OCI-LY3 (cell line): ENCODE results near the gene CAMTA1.

Experiments
- H2AFZ ChIP-seq: fragments of 200-600, 300-600 bp; shearing (Covaris generic); 2 replicates; pipeline ENCODE4 v1.6.0; 2014; ENCODE audit warnings: antibody characterized with exemption, low read depth, low read length
- H3K27ac ChIP-seq: fragments of 200-600, 300-600 bp; sonication (generic); 2 replicates; pipeline ENCODE4 v1.5.1; 2014; ENCODE audit warnings: mild to moderate bottlenecking, low read length, moderate library complexity, mixed read lengths
- H3K27me3 ChIP-seq: fragments of 200-600, 300-600 bp; sonication (generic); 2 replicates; pipeline ENCODE4 v1.6.1; 2014; ENCODE audit warnings: low read depth, low read length, mixed read lengths
- H3K36me3 ChIP-seq: fragments of 200-600, 300-600 bp; sonication (generic); replicated peaks from 2 replicates; pipeline ENCODE3; 2014; ENCODE audit warnings: low read depth, low read length, mixed read lengths
- H3K4me1 ChIP-seq: fragments of 300-600, 200-600 bp; sonication (generic); 2 replicates; pipeline ENCODE4 v1.6.1; 2014; ENCODE audit warnings: low read length, mixed read lengths
- H3K4me2 ChIP-seq: fragments of 200-600, 300-600 bp; sonication (generic); 2 replicates; pipeline ENCODE4 v1.6.1; 2014; ENCODE audit warnings: low read length, mixed read lengths
- H3K4me3 ChIP-seq: fragments of 300-600, 200-600 bp; sonication (generic); 2 replicates; pipeline ENCODE4 v1.5.1; 2014; ENCODE audit warnings: antibody characterized with exemption, mild to moderate bottlenecking, low read length, moderate library complexity
- H3K79me2 ChIP-seq: fragments of 300-600, 200-600 bp; shearing (Covaris generic); 2 replicates; pipeline ENCODE4 v1.6.1; 2014; ENCODE audit warnings: mild to moderate bottlenecking, low read length, mixed read lengths
- H3K9ac ChIP-seq: fragments of 300-600, 200-600 bp; shearing (Covaris generic); 2 replicates; pipeline ENCODE4 v1.6.0; 2014; ENCODE audit warnings: mild to moderate bottlenecking, low read length, moderate library complexity
- H3K9me3 ChIP-seq: fragments of 200-600, 300-600 bp; shearing (Covaris generic); 2 replicates; pipeline ENCODE4 v1.6.1; 2014; ENCODE audit warnings: low read length, mixed read lengths; ENCODE audit not compliant: insufficient read depth
- H4K20me1 ChIP-seq: fragments of 200-600, 300-600 bp; sonication (generic); 2 replicates; pipeline ENCODE4 v1.6.1; 2016; ENCODE audit warnings: low read length, mixed read lengths; ENCODE audit not compliant: insufficient read depth
- EZH2phosphoT487 ChIP-seq: fragments of 200-600 bp; shearing (Covaris generic); IDR thresholded peaks from 2 replicates; pipeline ENCODE4 v1.6.1; 2018; ENCODE audit warnings: antibody characterized with exemption, mixed run types, low read depth
- TF ChIP-seq, protein P1 (sequence below): fragments of 200-600, 300-600 bp; sonication (generic); IDR thresholded peaks from 2 replicates; pipeline ENCODE4 v1.5.1; 2014; ENCODE audit warnings: antibody characterized with exemption, low read length, low read depth

CAMTA1 gene

DNA sequence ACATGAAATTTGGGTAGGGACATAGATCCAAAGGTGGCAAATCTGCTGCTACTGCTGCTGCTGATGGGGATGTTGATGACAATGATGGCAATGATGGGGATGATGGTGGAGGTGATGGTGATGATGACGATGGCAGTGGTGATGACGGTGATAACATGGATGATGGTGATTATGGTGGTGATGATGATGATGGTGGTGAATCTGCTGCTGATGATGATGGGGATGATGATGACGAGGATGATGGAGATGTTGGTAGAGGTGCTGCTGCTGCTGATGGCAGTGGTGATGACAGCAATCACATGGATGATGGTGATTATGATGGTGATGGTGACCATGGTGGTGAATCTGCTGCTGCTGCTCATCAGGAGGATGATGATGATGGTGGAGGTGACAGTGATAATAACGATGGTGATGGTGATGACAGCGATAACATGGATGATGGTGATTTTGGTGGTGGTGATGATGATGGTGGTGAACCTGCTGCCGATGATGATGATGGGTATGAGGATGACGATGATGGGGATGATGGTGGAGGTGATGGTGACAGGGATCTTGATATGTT is 644.9 kb downstream of the CAMTA1 start:
- Histone ChIP-seq H3K4me3 (no peak overlapping the region), H3K36me3 (no peaks in the 10 kb centered on the region), H2AFZ (no peak overlapping the region), H3K4me2 (no peak overlapping the region), H3K79me2 (no peaks in the 10 kb centered on the region), H3K27ac (no peak overlapping the region), H3K9ac (no peak overlapping the region), H4K20me1 (no peaks in the 10 kb centered on the region), H3K27me3 (no peaks in the 10 kb centered on the region), H3K9me3 (no peaks in the 10 kb centered on the region), H3K4me1 (peaks cover 2% of the 10 kb centered on the region)
- TF ChIP-seq EZH2phosphoT487, result no peak
- TF ChIP-seq, protein P1, sequence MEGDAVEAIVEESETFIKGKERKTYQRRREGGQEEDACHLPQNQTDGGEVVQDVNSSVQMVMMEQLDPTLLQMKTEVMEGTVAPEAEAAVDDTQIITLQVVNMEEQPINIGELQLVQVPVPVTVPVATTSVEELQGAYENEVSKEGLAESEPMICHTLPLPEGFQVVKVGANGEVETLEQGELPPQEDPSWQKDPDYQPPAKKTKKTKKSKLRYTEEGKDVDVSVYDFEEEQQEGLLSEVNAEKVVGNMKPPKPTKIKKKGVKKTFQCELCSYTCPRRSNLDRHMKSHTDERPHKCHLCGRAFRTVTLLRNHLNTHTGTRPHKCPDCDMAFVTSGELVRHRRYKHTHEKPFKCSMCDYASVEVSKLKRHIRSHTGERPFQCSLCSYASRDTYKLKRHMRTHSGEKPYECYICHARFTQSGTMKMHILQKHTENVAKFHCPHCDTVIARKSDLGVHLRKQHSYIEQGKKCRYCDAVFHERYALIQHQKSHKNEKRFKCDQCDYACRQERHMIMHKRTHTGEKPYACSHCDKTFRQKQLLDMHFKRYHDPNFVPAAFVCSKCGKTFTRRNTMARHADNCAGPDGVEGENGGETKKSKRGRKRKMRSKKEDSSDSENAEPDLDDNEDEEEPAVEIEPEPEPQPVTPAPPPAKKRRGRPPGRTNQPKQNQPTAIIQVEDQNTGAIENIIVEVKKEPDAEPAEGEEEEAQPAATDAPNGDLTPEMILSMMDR, result no peak

GRCh38 chr1:7430691-7431090 is 645.4 kb downstream of the CAMTA1 start:
- H4K20me1 ChIP-seq, result no peaks in the 10 kb centered on the region
- H3K9me3 ChIP-seq, result no peaks in the 10 kb centered on the region
- H3K27ac ChIP-seq, result no peak overlapping the region
- H3K27me3 ChIP-seq, result no peaks in the 10 kb centered on the region
- H3K4me3 ChIP-seq, result no peak overlapping the region
- H2AFZ ChIP-seq, result no peak overlapping the region
- no peak overlapping the region for H3K4me2 ChIP-seq
- H3K9ac ChIP-seq, result no peak overlapping the region
- H3K4me1 ChIP-seq, result peaks cover 8% of the 10 kb centered on the region
- no peak for TF ChIP-seq EZH2phosphoT487
- no peaks in the 10 kb centered on the region for H3K36me3 ChIP-seq
- no peaks in the 10 kb centered on the region for H3K79me2 ChIP-seq

DNA sequence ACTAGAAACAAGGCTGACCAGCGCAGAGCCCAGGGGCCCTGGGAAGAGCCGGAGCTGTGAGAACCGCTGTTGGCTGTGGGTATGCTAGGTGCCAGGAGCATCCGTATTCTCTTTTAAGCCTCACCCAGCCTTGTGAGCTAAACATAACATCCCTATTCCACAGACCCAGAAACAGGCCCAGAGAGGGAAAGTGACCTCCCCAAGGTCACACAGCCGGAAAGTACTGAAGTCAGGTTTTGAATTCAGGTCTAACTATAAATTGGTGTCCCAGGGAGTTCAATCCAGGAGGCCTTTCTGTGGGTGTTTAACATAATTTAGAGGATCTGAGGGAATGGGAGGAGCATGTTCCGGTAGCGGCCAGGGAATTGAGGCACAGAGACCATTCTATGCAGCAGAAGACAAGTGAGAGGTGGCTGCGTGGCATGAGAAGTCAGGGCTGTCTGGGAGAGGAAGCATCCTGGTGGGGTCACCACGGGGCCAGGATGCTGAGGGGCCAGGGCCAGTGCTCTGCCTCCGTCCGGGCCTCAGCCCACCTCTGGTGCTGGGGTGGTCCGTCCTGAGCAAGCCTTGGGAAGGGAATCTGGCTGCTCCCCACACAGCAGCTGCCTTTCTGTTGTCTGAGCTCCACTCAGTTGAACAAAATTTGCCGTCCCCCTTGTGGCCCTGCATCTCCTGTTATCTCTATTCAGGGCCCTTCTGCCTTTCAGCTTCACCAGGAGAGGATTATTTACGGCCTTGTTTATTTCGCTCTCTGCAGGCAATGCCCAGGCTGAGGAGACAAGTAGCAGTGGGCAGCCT is 647.0 kb downstream of the CAMTA1 start:
- Histone ChIP-seq H3K9me3 (no peaks in the 10 kb centered on the region), H3K79me2 (no peaks in the 10 kb centered on the region), H3K27ac (no peak overlapping the region), H3K4me1 (peaks cover 13% of the 10 kb centered on the region), H3K9ac (no peak overlapping the region), H3K4me3 (no peak overlapping the region), H2AFZ (no peak overlapping the region), H4K20me1 (no peaks in the 10 kb centered on the region), H3K4me2 (no peak overlapping the region), H3K36me3 (no peaks in the 10 kb centered on the region), H3K27me3 (no peaks in the 10 kb centered on the region)
- TF ChIP-seq EZH2phosphoT487, result no peak
- TF ChIP-seq, protein P1, result no peak

GRCh38 chr1:7432900-7433380 is 647.7 kb downstream of the CAMTA1 start:
- Histone ChIP-seq H3K4me2 (no peak overlapping the region), H3K27me3 (no peaks in the 10 kb centered on the region), H4K20me1 (no peaks in the 10 kb centered on the region), H3K27ac (no peak overlapping the region), H3K4me1 (peaks cover 13% of the 10 kb centered on the region), H3K9ac (no peak overlapping the region), H2AFZ (no peak overlapping the region), H3K9me3 (no peaks in the 10 kb centered on the region), H3K36me3 (no peaks in the 10 kb centered on the region), H3K4me3 (no peak overlapping the region), H3K79me2 (no peaks in the 10 kb centered on the region)
- TF ChIP-seq, protein P1, result no peak
- no peak for TF ChIP-seq EZH2phosphoT487
